ENCODE measurements around the gene SDSL. TPM values are rescaled to one million over a fixed set of nuclear protein-coding genes. Genes with fewer than 3 reads are reported as not detected.

The SDSL gene
- total RNA-seq, 2 donors from 2014 or later = 2.9 TPM; not detected in 1

- Mint-ChIP-seq H3K9me3 (no peaks in the 10 kb centered on the region), H3K36me3 (peaks cover 0 to 5% of the 10 kb centered on the region in 2 donors), H3K27ac (peak overlapping the region in 1 of 2 donors; percentile 81)
- ATAC-seq = no peak
- DNase-seq (ENCODE audit: low spot score in 2 of 2) = no peak
Measured at GRCh38 chr12:113392520-113392919, 29.7 kb upstream of the SDSL start.

- Mint-ChIP-seq H3K9me3 (no peaks in the 10 kb centered on the region), H3K27ac (no peak overlapping the region), H3K36me3 (peaks cover 0 to 5% of the 10 kb centered on the region in 2 donors)
- DNase-seq (ENCODE audit: low spot score in 2 of 2) (no peak), ATAC-seq (no peak)
Measured at GRCh38 chr12:113392988-113393579, 29.1 kb upstream of the SDSL start.

- ATAC-seq = no peak
- Mint-ChIP-seq H3K36me3 (peaks cover 0 to 2% of the 10 kb centered on the region in 2 donors), H3K9me3 (no peaks in the 10 kb centered on the region), H3K27ac (no peak overlapping the region)
- no peak for DNase-seq (ENCODE audit: low spot score in 2 of 2)
Measured at GRCh38 chr12:113393749-113394148, 28.4 kb upstream of the SDSL start.

GRCh38 chr12:113395119-113395518 lies 27.1 kb upstream of the SDSL start:
- DNase-seq (ENCODE audit: low spot score in 2 of 2) (no peak), ATAC-seq (no peak)
- Mint-ChIP-seq H3K27ac (no peak overlapping the region), H3K36me3 (no peaks in the 10 kb centered on the region), H3K9me3 (no peaks in the 10 kb centered on the region)

- Mint-ChIP-seq H3K36me3 (no peaks in the 10 kb centered on the region), H3K9me3 (no peaks in the 10 kb centered on the region), H3K27ac (no peak overlapping the region)
- ATAC-seq (no peak), DNase-seq (ENCODE audit: low spot score in 2 of 2) (no peak)
Measured at GRCh38 chr12:113396200-113396599, 26.0 kb upstream of the SDSL start.

- ATAC-seq (no peak), DNase-seq (ENCODE audit: low spot score in 2 of 2) (no peak)
- Mint-ChIP-seq H3K27ac (no peak overlapping the region), H3K9me3 (no peaks in the 10 kb centered on the region), H3K36me3 (no peaks in the 10 kb centered on the region)
Measured at GRCh38 chr12:113396828-113397496, 25.2 kb upstream of the SDSL start.

GRCh38 chr12:113397497-113398197 lies 24.5 kb upstream of the SDSL start:
- H3K27ac Mint-ChIP-seq = no peak overlapping the region
- no peak for ATAC-seq
- no peaks in the 10 kb centered on the region for H3K36me3 Mint-ChIP-seq
- H3K9me3 Mint-ChIP-seq = no peaks in the 10 kb centered on the region
- DNase-seq (ENCODE audit: low spot score in 2 of 2) = no peak

GRCh38 chr12:113398346-113399290 lies 23.6 kb upstream of the SDSL start:
- no peaks in the 10 kb centered on the region for H3K9me3 Mint-ChIP-seq
- H3K27ac Mint-ChIP-seq = no peak overlapping the region
- no peak for DNase-seq (ENCODE audit: low spot score in 2 of 2)
- no peaks in the 10 kb centered on the region for H3K36me3 Mint-ChIP-seq
- no peak for ATAC-seq

- ATAC-seq (no peak), DNase-seq (ENCODE audit: low spot score in 2 of 2) (no peak)
- Mint-ChIP-seq H3K27ac (no peak overlapping the region), H3K9me3 (no peaks in the 10 kb centered on the region), H3K36me3 (no peaks in the 10 kb centered on the region)
Measured at GRCh38 chr12:113399490-113399889, 22.7 kb upstream of the SDSL start.

- H3K9me3 Mint-ChIP-seq = no peaks in the 10 kb centered on the region
- ATAC-seq (no peak), DNase-seq (ENCODE audit: low spot score in 2 of 2) (no peak)
- H3K36me3 Mint-ChIP-seq = no peaks in the 10 kb centered on the region
- H3K27ac Mint-ChIP-seq = no peak overlapping the region
Measured at GRCh38 chr12:113400362-113400761, 21.8 kb upstream of the SDSL start.

- Mint-ChIP-seq H3K36me3 (no peaks in the 10 kb centered on the region), H3K27ac (no peak overlapping the region), H3K9me3 (no peaks in the 10 kb centered on the region)
- ATAC-seq (no peak), DNase-seq (ENCODE audit: low spot score in 2 of 2) (no peak)
Measured at GRCh38 chr12:113401066-113402000, 20.8 kb upstream of the SDSL start.

GRCh38 chr12:113402586-113403260 lies 19.5 kb upstream of the SDSL start:
- DNase-seq (ENCODE audit: low spot score in 2 of 2) = no peak
- ATAC-seq = no peak
- H3K27ac Mint-ChIP-seq = no peak overlapping the region
- H3K36me3 Mint-ChIP-seq = no peaks in the 10 kb centered on the region
- no peaks in the 10 kb centered on the region for H3K9me3 Mint-ChIP-seq

GRCh38 chr12:113403435-113404415 lies 18.5 kb upstream of the SDSL start, which contains the start of gene SDS:
Gene SDS (minus strand): TSS chr12:113403887. CDS start chr12:113399708, 4,179 bp downstream.
- ATAC-seq (no peak), DNase-seq (ENCODE audit: low spot score in 2 of 2) (no peak)
- Mint-ChIP-seq H3K9me3 (no peaks in the 10 kb centered on the region), H3K27ac (no peak within 1 kb of the TSS), H3K36me3 (no peaks in the 10 kb centered on the region)

- Mint-ChIP-seq H3K9me3 (no peaks in the 10 kb centered on the region), H3K36me3 (no peaks in the 10 kb centered on the region), H3K27ac (no peak overlapping the region)
- no peak for ATAC-seq
- no peak for DNase-seq (ENCODE audit: low spot score in 2 of 2)
Measured at GRCh38 chr12:113405694-113406093, 16.5 kb upstream of the SDSL start.

Data from activated naive CD4-positive, alpha-beta T cell treated with anti-CD3 and anti-CD28 coated beads, Interleukin-2, amount 50 U/mL, for 72 hours (primary cell).